ENCODE measurements around the gene PBX1. TPM values are rescaled to one million over a fixed set of nuclear protein-coding genes. Genes with fewer than 3 reads are reported as not detected.

The PBX1 gene
- 100 to 1,000 TPM in 1 of 3 donors, 10 to 100 TPM in 2; 64.5 to 126 (median 95.4) TPM for total RNA-seq

DNA sequence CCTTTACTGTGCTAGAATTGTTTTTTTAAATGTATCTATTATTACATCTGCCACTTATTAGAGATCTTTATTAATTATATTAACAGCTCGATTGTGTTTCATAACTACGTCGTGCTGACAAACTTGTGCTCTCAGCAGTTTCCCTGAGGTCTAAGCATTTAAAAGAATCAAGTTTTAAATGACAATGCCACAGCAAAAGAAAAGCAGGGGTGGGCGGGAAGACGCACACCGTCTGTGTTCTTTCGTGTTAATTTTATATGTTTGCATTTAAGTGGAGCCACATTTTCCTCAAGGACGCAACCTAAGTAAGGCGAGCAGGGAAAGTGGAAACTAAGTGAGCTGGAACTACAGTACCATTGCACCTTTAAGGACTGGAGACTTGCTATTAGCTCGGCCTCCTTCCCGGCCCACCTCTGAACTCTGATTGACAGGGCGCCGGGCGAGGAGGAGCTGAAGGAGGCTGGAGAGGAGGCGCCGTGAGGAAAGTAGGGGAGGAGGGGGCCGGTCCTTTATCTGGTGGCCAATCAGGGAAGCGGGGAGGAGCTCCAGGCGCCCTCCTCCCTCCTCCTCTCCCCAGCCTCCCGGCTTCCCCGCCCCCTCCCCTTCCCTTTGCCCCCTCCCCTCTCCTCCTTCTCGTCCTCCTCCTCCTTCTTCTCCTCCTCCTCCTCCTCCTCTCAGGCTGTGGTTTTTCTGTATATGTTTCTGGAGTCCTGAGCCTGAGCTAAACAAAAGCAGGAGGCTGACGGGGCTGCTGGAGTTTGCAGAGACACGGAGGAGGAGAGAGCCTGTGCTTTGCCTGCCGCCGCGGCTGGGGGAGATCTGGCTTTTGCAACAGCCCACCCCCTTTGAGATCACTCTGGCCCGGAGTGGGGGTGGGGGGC lies at the start of gene PBX1:
TSS of gene PBX1 (plus strand) at position 724 of the 881 bp plus-strand sequence.
- no peaks in the 10 kb centered on the region for H3K9me3 ChIP-seq
- no peaks in the 10 kb centered on the region for H3K4me1 ChIP-seq
- no peaks in the 10 kb centered on the region for H3K36me3 ChIP-seq
- TF ChIP-seq POLR2AphosphoS5 (IDR thresholded peaks at IDR 0.05), result peak; percentile 72 to 89 (median 89)
- TF ChIP-seq, protein P1, sequence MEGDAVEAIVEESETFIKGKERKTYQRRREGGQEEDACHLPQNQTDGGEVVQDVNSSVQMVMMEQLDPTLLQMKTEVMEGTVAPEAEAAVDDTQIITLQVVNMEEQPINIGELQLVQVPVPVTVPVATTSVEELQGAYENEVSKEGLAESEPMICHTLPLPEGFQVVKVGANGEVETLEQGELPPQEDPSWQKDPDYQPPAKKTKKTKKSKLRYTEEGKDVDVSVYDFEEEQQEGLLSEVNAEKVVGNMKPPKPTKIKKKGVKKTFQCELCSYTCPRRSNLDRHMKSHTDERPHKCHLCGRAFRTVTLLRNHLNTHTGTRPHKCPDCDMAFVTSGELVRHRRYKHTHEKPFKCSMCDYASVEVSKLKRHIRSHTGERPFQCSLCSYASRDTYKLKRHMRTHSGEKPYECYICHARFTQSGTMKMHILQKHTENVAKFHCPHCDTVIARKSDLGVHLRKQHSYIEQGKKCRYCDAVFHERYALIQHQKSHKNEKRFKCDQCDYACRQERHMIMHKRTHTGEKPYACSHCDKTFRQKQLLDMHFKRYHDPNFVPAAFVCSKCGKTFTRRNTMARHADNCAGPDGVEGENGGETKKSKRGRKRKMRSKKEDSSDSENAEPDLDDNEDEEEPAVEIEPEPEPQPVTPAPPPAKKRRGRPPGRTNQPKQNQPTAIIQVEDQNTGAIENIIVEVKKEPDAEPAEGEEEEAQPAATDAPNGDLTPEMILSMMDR (IDR thresholded peaks at IDR 0.05), result no peak
- TF ChIP-seq POLR2A (IDR thresholded peaks at IDR 0.05), result peak; percentile 73
- H3K27ac ChIP-seq, result peak within 1 kb of the TSS; percentile 91 to 92
- intact Hi-C loops (cut with DNase I; ENCODE audit: low total_unique reads), result loop anchor here (5.0 to 10.0 kb wide), 2 partner anchors 54 to 226 kb away; no protein-coding TSS in a partner anchor
- no peaks in the 10 kb centered on the region for H3K27me3 ChIP-seq
- DNase-seq (ENCODE audit: low spot score in 2 of 2), result peak; percentile 97 to 98
- peak within 1 kb of the TSS; percentile 56 to 90 (median 79) for H3K4me3 ChIP-seq

DNA sequence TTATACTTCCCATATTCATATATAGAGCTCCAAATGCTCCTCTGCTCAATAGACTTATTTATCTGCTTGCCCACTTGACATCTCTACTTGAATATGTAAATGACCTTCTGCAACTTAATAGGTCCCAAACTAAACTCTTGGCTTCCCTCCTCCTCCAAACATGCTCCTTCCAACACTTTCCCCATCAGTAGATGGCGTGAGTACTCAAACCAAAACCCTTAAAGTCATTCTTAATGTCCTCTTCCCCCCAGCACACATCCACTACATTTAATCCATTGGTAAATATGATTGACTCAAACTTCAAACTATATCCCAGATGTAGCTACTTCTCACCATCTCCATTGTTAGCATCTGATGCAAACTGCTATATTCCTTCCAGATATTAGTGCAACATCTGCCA lies 48.5 kb upstream of the PBX1 start:
- Histone ChIP-seq H3K9me3 (no peaks in the 10 kb centered on the region), H3K4me1 (no peaks in the 10 kb centered on the region), H3K4me3 (no peak overlapping the region), H3K27ac (no peak overlapping the region), H3K27me3 (no peaks in the 10 kb centered on the region), H3K36me3 (no peaks in the 10 kb centered on the region)
- TF ChIP-seq, protein P1 (IDR thresholded peaks at IDR 0.05), result no peak
- TF ChIP-seq POLR2AphosphoS5 (IDR thresholded peaks at IDR 0.05), result no peak
- TF ChIP-seq POLR2A (IDR thresholded peaks at IDR 0.05), result no peak
- DNase-seq (ENCODE audit: low spot score in 2 of 2), result no peak
- intact Hi-C loops (cut with DNase I; ENCODE audit: low total_unique reads), result no loop called here

GRCh38 chr1:164511001-164511705 lies 47.8 kb upstream of the PBX1 start:
- intact Hi-C loops (cut with DNase I; ENCODE audit: low total_unique reads), result no loop called here
- no peaks in the 10 kb centered on the region for H3K27me3 ChIP-seq
- H3K4me1 ChIP-seq, result no peaks in the 10 kb centered on the region
- no peak for DNase-seq (ENCODE audit: low spot score in 2 of 2)
- no peak overlapping the region for H3K27ac ChIP-seq
- H3K36me3 ChIP-seq, result no peaks in the 10 kb centered on the region
- H3K4me3 ChIP-seq, result no peak overlapping the region
- H3K9me3 ChIP-seq, result no peaks in the 10 kb centered on the region
- TF ChIP-seq POLR2AphosphoS5 (IDR thresholded peaks at IDR 0.05) (no peak), POLR2A (IDR thresholded peaks at IDR 0.05) (no peak)
- TF ChIP-seq, protein P1 (IDR thresholded peaks at IDR 0.05), result no peak

- Histone ChIP-seq H3K27ac (no peak overlapping the region), H3K27me3 (no peaks in the 10 kb centered on the region), H3K4me1 (no peaks in the 10 kb centered on the region), H3K9me3 (no peaks in the 10 kb centered on the region), H3K36me3 (no peaks in the 10 kb centered on the region), H3K4me3 (no peak overlapping the region)
- no peak for TF ChIP-seq POLR2AphosphoS5 (IDR thresholded peaks at IDR 0.05)
- TF ChIP-seq, protein P1 (IDR thresholded peaks at IDR 0.05), result no peak
- TF ChIP-seq POLR2A (IDR thresholded peaks at IDR 0.05), result no peak
- no peak for DNase-seq (ENCODE audit: low spot score in 2 of 2)
- intact Hi-C loops (cut with DNase I; ENCODE audit: low total_unique reads), result no loop called here
Measured at GRCh38 chr1:164515231-164515630, 43.8 kb upstream of the PBX1 start.

Measured in breast epithelium (tissue), 4 donors.